Ishikawa (cell line): ENCODE results near the gene CNOT2.

Experiments used
- CEBPB ChIP-seq: IDR thresholded peaks from 2 replicates; pipeline ENCODE4 v1.6.1; 2012
- CREB1 ChIP-seq: IDR thresholded peaks from 2 replicates; pipeline ENCODE4 v1.6.1; 2012; ENCODE audit warnings: low read depth
- EP300 ChIP-seq: IDR thresholded peaks from 2 replicates; pipeline ENCODE4 v1.6.1; 2012; ENCODE audit warnings: borderline replicate concordance
- MAX ChIP-seq: IDR thresholded peaks from 2 replicates; pipeline ENCODE4 v1.6.1; 2012
- NFIC ChIP-seq: IDR thresholded peaks from 2 replicates; pipeline ENCODE4 v1.6.1; 2012
- RAD21 ChIP-seq: IDR thresholded peaks from 2 replicates; pipeline ENCODE4 v1.6.1; 2012; ENCODE audit warnings: low read depth
- YY1 ChIP-seq: IDR thresholded peaks from 2 replicates; pipeline ENCODE4 v1.6.1; 2012; ENCODE audit warnings: low read depth
- TF ChIP-seq, protein P1 (sequence below): IDR thresholded peaks from 2 replicates; pipeline ENCODE4 v1.6.1; 2012; ENCODE audit warnings: low read depth, mild to moderate bottlenecking
- TF ChIP-seq, protein P2 (sequence below): IDR thresholded peaks from 2 replicates; pipeline ENCODE4 v1.6.1; 2012

- TF ChIP-seq, protein P1, sequence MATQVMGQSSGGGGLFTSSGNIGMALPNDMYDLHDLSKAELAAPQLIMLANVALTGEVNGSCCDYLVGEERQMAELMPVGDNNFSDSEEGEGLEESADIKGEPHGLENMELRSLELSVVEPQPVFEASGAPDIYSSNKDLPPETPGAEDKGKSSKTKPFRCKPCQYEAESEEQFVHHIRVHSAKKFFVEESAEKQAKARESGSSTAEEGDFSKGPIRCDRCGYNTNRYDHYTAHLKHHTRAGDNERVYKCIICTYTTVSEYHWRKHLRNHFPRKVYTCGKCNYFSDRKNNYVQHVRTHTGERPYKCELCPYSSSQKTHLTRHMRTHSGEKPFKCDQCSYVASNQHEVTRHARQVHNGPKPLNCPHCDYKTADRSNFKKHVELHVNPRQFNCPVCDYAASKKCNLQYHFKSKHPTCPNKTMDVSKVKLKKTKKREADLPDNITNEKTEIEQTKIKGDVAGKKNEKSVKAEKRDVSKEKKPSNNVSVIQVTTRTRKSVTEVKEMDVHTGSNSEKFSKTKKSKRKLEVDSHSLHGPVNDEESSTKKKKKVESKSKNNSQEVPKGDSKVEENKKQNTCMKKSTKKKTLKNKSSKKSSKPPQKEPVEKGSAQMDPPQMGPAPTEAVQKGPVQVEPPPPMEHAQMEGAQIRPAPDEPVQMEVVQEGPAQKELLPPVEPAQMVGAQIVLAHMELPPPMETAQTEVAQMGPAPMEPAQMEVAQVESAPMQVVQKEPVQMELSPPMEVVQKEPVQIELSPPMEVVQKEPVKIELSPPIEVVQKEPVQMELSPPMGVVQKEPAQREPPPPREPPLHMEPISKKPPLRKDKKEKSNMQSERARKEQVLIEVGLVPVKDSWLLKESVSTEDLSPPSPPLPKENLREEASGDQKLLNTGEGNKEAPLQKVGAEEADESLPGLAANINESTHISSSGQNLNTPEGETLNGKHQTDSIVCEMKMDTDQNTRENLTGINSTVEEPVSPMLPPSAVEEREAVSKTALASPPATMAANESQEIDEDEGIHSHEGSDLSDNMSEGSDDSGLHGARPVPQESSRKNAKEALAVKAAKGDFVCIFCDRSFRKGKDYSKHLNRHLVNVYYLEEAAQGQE, result no peak
- TF ChIP-seq CREB1, result no peak
- no peak for TF ChIP-seq RAD21
- TF ChIP-seq EP300, result no peak
- no peak for TF ChIP-seq CEBPB
- TF ChIP-seq NFIC, result no peak
- no peak for TF ChIP-seq YY1
- TF ChIP-seq MAX, result no peak
- TF ChIP-seq, protein P2, sequence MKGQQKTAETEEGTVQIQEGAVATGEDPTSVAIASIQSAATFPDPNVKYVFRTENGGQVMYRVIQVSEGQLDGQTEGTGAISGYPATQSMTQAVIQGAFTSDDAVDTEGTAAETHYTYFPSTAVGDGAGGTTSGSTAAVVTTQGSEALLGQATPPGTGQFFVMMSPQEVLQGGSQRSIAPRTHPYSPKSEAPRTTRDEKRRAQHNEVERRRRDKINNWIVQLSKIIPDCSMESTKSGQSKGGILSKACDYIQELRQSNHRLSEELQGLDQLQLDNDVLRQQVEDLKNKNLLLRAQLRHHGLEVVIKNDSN, result no peak
These were observed 15.6 kb downstream of the CNOT2 start for GRCh38 chr12:70258605-70259403.
